ENCODE data around the gene EML1.

DNA sequence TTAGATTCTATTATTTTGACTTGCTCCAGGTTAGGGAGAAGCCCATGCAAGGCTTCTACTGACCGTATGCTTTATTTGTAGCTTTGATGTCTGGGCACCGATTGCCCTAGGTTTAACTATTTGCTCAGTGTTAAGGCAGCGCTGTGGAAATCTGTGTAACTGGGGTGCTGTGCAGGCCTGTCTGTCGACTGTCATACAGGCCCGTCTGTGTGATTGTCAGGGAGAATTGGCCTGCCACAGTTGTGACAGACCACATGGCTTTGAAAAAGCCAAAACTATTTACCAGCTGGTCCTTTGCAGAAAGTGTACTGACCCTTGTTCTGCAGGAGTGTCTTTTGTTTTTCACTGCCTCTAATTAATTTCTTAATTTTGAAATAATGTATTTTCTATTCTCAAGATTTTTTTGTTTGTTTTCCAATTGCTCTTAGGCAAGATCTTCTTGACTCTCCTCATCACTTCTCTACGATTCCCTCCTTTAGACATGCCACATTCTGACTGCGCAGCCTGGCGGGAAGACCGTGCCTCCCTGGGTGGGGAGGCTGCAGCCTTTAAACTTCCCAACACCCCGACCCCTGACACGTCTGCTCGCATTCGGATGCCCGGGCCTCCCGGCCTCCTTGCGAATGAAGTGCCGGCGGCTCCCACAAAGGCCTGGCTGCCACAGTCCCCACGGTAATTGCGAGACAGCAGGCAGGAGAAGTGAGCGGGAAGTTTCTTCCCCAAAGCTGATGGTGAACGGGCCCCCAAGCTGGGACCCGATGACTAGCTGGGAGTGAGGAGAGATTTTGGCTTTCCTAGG, 173.0 kb downstream of the EML1 start:
- TF ChIP-seq CTCF (conservative IDR thresholded peaks at IDR 0.05 in 1 of 2, IDR thresholded peaks at IDR 0.05 in 1 of 2; ENCODE audit: extremely low read depth in 1 of 2, insufficient read depth in 1 of 2, low read depth in 1 of 2, low read length in 2 of 2) (no peak), EZH2 (IDR thresholded peaks at IDR 0.05; ENCODE audit: borderline replicate concordance, low read length) (no peak)
